ENCODE measurements around the gene GLRA1.
"Not testable (repeated sequence)": the region's sequence is repeated elsewhere in the genome, so short reads cannot be mapped to it uniquely, and the experiment has no call there.

The GLRA1 gene

DNA sequence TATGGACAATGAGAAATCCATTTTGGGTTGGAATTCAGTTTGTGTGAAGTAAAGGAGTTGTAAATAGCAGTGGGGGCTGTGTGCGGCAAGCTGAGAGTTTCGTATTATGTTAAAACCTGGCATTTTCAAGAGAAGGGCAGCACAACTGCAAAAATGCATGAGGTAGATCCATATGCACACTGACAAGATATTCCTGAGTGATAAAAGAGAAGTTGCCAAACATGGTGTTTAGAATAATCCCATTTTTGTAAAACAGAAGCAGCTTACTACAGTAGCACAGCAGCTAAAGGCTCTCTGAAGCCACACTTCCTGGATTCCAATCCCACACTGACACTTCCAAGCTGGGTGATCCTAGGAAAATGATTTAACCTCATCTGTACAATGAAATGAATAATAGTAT lies 11.2 kb downstream of the GLRA1 start:
- DNase-seq (ENCODE audit: low read depth) = no peak

- no peak for DNase-seq (ENCODE audit: low read depth)
These were observed 12.3 kb downstream of the GLRA1 start for GRCh38 chr5:151912360-151912759.

DNA sequence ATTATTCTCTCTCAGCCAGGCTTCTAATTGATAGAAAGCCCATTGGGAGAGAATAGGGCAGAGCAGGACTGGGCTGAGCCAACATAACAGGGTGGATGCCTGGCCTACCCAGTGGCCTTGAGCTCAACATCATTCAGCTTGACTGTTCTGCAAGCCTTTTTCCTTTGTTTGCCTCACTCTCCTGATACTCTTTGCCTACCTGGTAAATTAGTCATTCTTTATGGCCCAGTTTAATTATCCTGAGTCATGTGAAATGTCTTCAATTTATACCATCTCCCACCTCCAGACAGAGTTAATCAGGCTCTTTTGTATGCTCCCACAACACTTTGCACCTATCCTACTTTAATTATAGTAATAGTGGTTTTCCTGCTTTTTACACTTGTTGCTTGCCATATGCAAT lies 13.6 kb downstream of the GLRA1 start:
- DNase-seq (ENCODE audit: low read depth) = no peak

DNA sequence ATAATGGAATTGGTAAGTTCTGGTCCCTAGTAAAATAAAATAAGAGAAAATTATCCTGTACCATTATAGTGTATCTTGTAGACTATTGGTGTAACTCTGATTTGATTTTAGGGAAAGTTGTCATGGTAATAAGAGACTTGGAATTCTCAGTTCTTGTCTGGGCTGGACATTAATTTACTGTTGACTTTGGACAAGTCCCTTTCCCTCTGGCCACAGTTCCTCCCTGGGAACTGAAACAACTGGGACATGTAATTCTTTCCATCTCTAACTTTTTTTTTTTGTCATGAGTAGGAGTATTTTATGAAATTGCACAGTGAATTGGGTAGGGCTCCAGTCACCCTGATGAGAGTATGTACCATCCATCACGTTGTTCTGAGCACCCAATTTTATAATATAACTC lies 15.0 kb downstream of the GLRA1 start:
- no peak for DNase-seq (ENCODE audit: low read depth)

GRCh38 chr5:151906246-151906645 lies 18.4 kb downstream of the GLRA1 start:
- no peak for DNase-seq (ENCODE audit: low read depth)

- DNase-seq (ENCODE audit: low read depth) = peak; percentile 15
These were observed 19.1 kb downstream of the GLRA1 start for GRCh38 chr5:151905557-151905961.

- no peak for DNase-seq (ENCODE audit: low read depth)
These were observed 19.7 kb downstream of the GLRA1 start for GRCh38 chr5:151904909-151905308.

- no peak for DNase-seq (ENCODE audit: low read depth)
These were observed 20.5 kb downstream of the GLRA1 start for GRCh38 chr5:151904127-151904526.

DNA sequence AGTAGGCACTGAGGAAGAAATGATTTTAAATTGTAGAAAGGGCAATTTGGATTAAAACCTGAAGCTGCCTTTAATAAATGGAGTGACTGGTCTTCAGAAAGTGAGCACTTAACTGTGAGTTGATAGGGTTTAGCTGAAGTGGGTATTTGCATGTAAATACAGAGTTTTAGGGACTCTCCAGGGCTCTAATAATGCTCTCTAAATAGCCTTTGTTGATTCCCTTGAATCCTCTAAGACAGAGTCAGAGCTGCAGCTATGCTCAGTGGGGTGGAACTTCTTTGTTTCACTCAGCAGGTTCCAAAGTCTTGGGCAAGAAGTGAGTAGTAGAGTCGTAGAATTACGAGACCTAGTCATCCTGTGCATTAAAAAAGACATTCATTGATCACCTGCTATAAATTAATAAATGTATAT lies 21.4 kb downstream of the GLRA1 start:
- DNase-seq (ENCODE audit: low read depth) = no peak

- DNase-seq (ENCODE audit: low read depth) = no peak
These were observed 22.4 kb downstream of the GLRA1 start for GRCh38 chr5:151902215-151902614.

DNA sequence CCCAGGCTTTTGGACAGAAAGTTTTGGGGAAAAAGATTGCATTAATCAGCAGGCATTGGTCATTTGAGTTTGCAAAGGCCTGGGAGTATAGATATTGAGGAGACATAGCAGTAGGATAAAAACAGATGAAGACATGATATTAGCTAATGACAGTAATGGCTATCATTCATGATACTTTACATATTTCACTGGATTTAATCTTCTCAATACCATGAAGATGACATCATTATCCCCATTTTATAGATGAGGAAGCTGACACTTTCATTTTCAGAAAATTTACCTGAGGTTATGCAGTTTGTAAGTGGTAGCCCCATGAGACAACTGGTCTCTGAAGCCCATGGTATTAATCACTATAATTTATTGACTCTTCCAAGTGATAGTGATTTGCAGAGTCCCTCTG lies 23.0 kb downstream of the GLRA1 start:
- no peak for DNase-seq (ENCODE audit: low read depth)

- DNase-seq (ENCODE audit: low read depth) = no peak
These were observed 23.8 kb downstream of the GLRA1 start for GRCh38 chr5:151900891-151901290.

DNA sequence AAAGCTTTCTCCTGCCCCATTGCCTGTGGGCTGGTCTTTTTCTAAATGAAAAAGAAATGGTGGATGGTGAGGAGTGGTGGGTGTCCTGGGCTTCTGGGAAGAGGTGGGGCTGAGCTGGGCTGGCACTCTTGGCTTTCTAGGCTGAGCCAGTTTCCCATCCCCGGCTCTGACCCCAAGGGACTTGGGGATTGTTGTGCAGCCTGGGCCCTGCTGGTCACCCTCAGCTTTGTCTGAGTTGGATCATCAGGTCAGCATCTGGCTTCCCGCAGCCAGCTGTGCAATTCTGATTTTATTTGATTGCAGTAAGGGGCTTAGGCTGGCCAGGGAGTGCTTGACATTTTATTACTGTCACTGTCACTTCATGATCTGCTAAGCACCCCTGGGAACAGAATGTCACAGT lies 25.3 kb downstream of the GLRA1 start:
- no peak for DNase-seq (ENCODE audit: low read depth)

- peak; percentile 30 for DNase-seq (ENCODE audit: low read depth)
These were observed 26.8 kb downstream of the GLRA1 start for GRCh38 chr5:151897896-151898295.

DNA sequence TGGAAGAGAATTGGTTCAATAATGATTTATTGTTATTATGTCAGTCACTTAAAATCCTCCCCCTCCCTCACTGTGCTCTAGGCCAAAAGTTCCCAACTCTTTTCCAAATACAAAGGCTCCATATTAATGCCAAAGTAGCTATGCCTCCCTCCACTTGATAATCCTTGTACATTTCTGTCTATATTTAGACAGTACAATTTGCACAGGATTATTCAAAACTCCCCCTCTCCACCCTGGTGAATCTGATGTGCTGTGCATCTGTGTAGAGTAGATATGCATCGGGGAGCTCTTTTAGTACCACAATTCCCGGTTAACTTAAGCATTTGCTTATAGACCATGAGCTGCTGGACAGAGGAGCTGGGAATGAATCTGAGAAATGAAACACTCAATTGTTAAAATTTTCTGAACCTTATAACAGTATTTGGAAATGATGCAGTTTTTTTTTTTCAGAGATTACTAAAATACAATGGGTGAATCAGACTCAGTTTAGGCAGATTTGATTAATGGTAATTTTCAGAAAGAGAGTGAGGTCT lies 27.6 kb downstream of the GLRA1 start:
- no peak for DNase-seq (ENCODE audit: low read depth)

GRCh38 chr5:151896031-151896691 lies 28.5 kb downstream of the GLRA1 start:
- peak; percentile 74 for DNase-seq (ENCODE audit: low read depth)

- peak; percentile 13 for DNase-seq (ENCODE audit: low read depth)
These were observed 29.0 kb downstream of the GLRA1 start for GRCh38 chr5:151895660-151896030.

DNA sequence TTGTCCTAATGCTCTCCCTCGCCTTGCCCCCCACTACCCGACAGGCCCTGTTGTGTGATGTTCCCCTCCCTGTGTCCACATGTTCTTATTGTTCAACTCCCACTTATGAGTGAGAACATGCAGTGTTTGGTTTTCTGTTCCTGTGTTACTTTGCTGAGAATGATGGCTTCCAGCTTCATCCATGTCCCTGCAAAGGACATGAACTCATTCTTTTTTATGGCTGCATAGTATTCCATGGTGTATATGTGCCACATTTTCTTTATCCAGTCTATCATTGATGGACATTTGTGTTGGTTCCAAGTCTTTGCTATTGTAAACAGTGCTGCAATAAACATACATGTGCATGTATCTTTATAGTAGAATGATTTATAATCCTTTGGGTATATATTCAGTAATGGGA lies 31.2 kb downstream of the GLRA1 start:
- DNase-seq (ENCODE audit: low read depth) = not testable (repeated sequence)

DNA sequence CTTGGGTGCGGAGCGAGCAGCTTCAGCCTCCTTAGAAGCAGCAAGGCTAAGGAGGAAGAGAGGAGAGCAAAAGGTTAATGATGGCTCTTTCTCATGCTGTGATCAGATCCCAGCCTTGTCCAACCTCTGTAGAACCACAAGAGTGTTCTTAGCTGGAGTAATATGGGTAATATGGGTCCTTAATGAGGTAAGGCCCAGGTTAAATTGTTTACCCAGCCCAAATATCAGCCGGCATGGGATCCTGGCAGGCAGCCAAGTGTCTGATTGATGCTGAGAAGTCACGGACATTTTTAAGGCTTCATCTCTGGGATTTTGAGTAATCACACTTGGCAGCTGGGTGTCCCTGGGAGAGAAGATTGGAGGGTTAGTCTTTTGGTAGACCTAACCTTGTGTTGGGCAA lies 32.3 kb downstream of the GLRA1 start:
- no peak for DNase-seq (ENCODE audit: low read depth)

GRCh38 chr5:151890299-151890698 lies 34.4 kb downstream of the GLRA1 start:
- no peak for DNase-seq (ENCODE audit: low read depth)

GRCh38 chr5:151889614-151890013 lies 35.0 kb downstream of the GLRA1 start:
- no peak for DNase-seq (ENCODE audit: low read depth)

- peak; percentile 19 for DNase-seq (ENCODE audit: low read depth)
These were observed 37.9 kb downstream of the GLRA1 start for GRCh38 chr5:151886546-151887275.

DNA sequence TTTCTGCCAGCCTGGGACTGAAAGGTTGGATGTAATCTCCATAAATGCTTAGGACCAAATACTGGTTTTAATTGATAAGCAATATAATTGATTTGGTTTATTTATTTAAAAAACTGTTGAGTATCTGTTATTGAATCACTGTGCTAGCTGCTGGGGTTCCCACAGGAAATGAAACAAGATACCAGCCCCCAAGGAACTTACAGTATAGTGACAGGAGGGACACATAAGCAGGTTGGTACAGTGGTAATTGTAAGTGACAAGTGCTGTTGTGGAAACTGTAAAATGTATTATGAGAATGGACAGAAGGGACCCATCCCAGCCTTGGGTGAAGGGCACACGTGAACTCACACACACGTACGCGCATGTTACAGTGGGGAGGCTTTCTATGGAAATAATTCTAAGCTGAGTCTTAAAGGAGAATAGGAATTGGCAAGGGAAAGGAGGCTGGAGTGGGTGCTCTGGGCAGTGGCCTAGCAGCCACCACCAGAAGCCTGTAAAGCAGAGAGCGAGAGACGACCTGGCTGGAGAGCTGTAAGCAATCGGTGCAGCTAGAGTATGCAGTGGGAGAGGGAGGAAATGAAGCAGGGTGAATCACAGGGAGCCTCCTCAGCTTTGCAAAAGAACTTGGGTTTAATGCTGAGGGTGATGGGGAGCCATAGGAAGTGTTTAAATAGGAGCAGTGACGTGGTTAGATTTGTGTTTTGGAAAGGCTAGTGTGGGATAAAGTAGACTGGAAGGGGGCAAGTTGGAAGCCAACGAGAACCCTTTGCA lies 39.3 kb downstream of the GLRA1 start:
- peak; percentile 49 for DNase-seq (ENCODE audit: low read depth)
